GM12878 (cell line): Measurements from ENCODE around the gene NET1. TPM values are rescaled to one million over a fixed set of nuclear protein-coding genes. Genes with fewer than 3 reads are reported as not detected.

Experiments
- ATAC-seq: fragments of 200-7000 bp; cut with Tn5 transposase; 3 replicates; pipeline ENCODE4 v1.9.1; 2020; ENCODE audit warnings: mild to moderate bottlenecking, moderate library complexity
- BruUV-seq: library from RNA; stranded (reverse); fragments of 400-500 nt; replicated peaks from 2 replicates; lab custom pipeline; 2021; lab: Mats Ljungman, UMichigan
- CTCF ChIA-PET: fragments of 300-600 bp; sonication (Branson Sonifier 250); formaldehyde crosslinking; extraction: SDS; loops from one replicate; lab custom pipeline; 2021; ENCODE audit warnings: inconsistent platforms; lab: Yijun Ruan, JAX
- POLR2A ChIA-PET: fragments of 350-600 bp; formaldehyde crosslinking; extraction: SDS; loops from one replicate; lab custom pipeline; 2021; ENCODE audit warnings: inconsistent platforms; lab: Charles Lee
- RAD21 ChIA-PET: fragments of 300-600 bp; sonication (Branson Sonifier 250); formaldehyde crosslinking; loops from one replicate; lab custom pipeline; 2023; ENCODE audit warnings: antibody characterized with exemption; ENCODE audit not compliant: unreplicated experiment; lab: Charles Lee
- SMC1A ChIA-PET: fragments of 300-600 bp; sonication (Branson Sonifier 250); formaldehyde crosslinking; loops from one replicate; lab custom pipeline; 2023; ENCODE audit not compliant: unreplicated experiment, uncharacterized antibody; lab: Charles Lee
- DNase-seq: peaks from one replicate; pipeline ENCODE4 v3.0.0-alpha.2; 2011; ENCODE audit warnings: low read depth, low spot score
- FAIRE-seq: peaks from 3 replicates; lab custom pipeline; 2011; peaks lifted over from hg19 to GRCh38; lab: Jason Lieb, UNC
- H2AFZ ChIP-seq: 2 replicates; pipeline ENCODE4 v1.6.0; 2011; ENCODE audit warnings: low read depth, low read length, control low read depth; ENCODE audit not compliant: control insufficient read depth
- H3K27ac ChIP-seq: 2 replicates; pipeline ENCODE4 v1.5.1; 2011; ENCODE audit warnings: control low read depth; ENCODE audit not compliant: control insufficient read depth, insufficient read depth
- H3K27me3 ChIP-seq, 2 experiments: replicated peaks in 1 of 2; 2 replicates each; pipeline versions ENCODE4 v1.6.0 to v1.6.1; 2011; ENCODE audit warnings: low read length in 1 of 2; ENCODE audit not compliant: control insufficient read depth in 2 of 2, insufficient read depth in 2 of 2
- H3K36me3 ChIP-seq, 2 experiments: 2 replicates each; pipeline ENCODE4 v1.5.1; 2011; ENCODE audit warnings: low read length in 1 of 2; ENCODE audit not compliant: control insufficient read depth in 2 of 2, insufficient read depth in 2 of 2
- H3K4me1 ChIP-seq: 2 replicates; pipeline ENCODE4 v1.6.1; 2011; ENCODE audit warnings: mild to moderate bottlenecking, low read length, moderate library complexity, mixed read lengths; ENCODE audit not compliant: control insufficient read depth, insufficient read depth
- H3K4me2 ChIP-seq: 2 replicates; pipeline ENCODE4 v1.6.0; 2011; ENCODE audit warnings: control low read depth; ENCODE audit not compliant: control insufficient read depth, insufficient read depth
- H3K4me3 ChIP-seq: fragments of 200-600 bp; sonication (generic); 2 replicates; pipeline ENCODE4 v1.5.1; 2016
- H3K79me2 ChIP-seq: 2 replicates; pipeline ENCODE4 v1.6.0; 2011; ENCODE audit warnings: low read length; ENCODE audit not compliant: control insufficient read depth, insufficient read depth
- H3K9ac ChIP-seq: 2 replicates; pipeline ENCODE4 v1.8.0; 2011; ENCODE audit warnings: low read length, control low read depth, mixed read lengths; ENCODE audit not compliant: control insufficient read depth, insufficient read depth
- H3K9me3 ChIP-seq: replicated peaks from 3 replicates; pipeline ENCODE4 v1.5.1; 2011; ENCODE audit warnings: mild to moderate bottlenecking, low read length; ENCODE audit not compliant: control insufficient read depth, insufficient read depth
- H4K20me1 ChIP-seq: 2 replicates; pipeline ENCODE4 v1.6.0; 2011; ENCODE audit not compliant: control insufficient read depth, insufficient read depth
- ATF7 ChIP-seq: fragments of 450-650 bp; IDR thresholded peaks from 2 replicates; pipeline ENCODE4 v1.6.1; 2016; ENCODE audit warnings: low read depth, mild to moderate bottlenecking
- CTCF ChIP-seq, 3 experiments: IDR thresholded peaks in 2 of 3; conservative IDR thresholded peaks in 1 of 3; 2 replicates each; pipeline ENCODE4 v1.5.1; 2011; ENCODE audit warnings: low read depth in 3 of 3, low read length in 3 of 3, mild to moderate bottlenecking in 3 of 3, control low read depth in 2 of 3, moderate library complexity in 2 of 3, inconsistent platforms in 1 of 3, mixed read lengths in 1 of 3; ENCODE audit not compliant: control insufficient read depth in 2 of 3, insufficient read depth in 1 of 3; ENCODE audit errors: extremely low read depth in 1 of 3
- FOXK2 ChIP-seq: fragments of 450-650 bp; IDR thresholded peaks from 2 replicates; pipeline ENCODE4 v1.6.1; 2017; ENCODE audit warnings: mild to moderate bottlenecking, moderate library complexity
- IRF3 ChIP-seq: fragments of 450-650 bp; IDR thresholded peaks from 2 replicates; pipeline ENCODE4 v1.6.1; 2014; ENCODE audit warnings: mild to moderate bottlenecking
- MTA2 ChIP-seq: fragments of 450-650 bp; IDR thresholded peaks from 2 replicates; pipeline ENCODE4 v1.6.1; 2016; ENCODE audit warnings: low read depth, mild to moderate bottlenecking, moderate library complexity
- MYB ChIP-seq: fragments of 150-350 bp; IDR thresholded peaks from 2 replicates; pipeline ENCODE4 v1.6.1; 2014; ENCODE audit warnings: mild to moderate bottlenecking, low read depth, low read length, borderline replicate concordance
- PAX8 ChIP-seq: fragments of 450-650 bp; IDR thresholded peaks from 2 replicates; pipeline ENCODE4 v1.6.1; 2017; ENCODE audit warnings: mild to moderate bottlenecking, moderate library complexity
- RAD21 ChIP-seq: IDR thresholded peaks from 2 replicates; pipeline ENCODE4 v1.6.1; 2011; ENCODE audit warnings: mild to moderate bottlenecking, low read depth, low read length, moderate library complexity; ENCODE audit not compliant: insufficient read depth
- SIN3A ChIP-seq: IDR thresholded peaks from 2 replicates; pipeline ENCODE4 v1.6.1; 2012; ENCODE audit warnings: low read depth, low read length, improper control_type of control experiment
- SMAD5 ChIP-seq: IDR thresholded peaks from 2 replicates; pipeline ENCODE4 v1.6.1; 2016; ENCODE audit warnings: antibody characterized with exemption, low read depth
- STAT1 ChIP-seq: fragments of 450-650 bp; conservative IDR thresholded peaks from 2 replicates; pipeline ENCODE4 v1.6.1; 2014; ENCODE audit warnings: antibody characterized with exemption, mild to moderate bottlenecking
- SUZ12 ChIP-seq: fragments of 200-600 bp; sonication (generic); IDR thresholded peaks from one replicate; pipeline ENCODE4 v1.6.1; 2018; ENCODE audit warnings: antibody characterized with exemption, mild to moderate bottlenecking; ENCODE audit not compliant: unreplicated experiment
- WGBS: methylation state at CpG from one replicate; pipeline ENCODE4 v1.1.6; 2016; ENCODE audit warnings: low lambda C conversion rate; ENCODE audit not compliant: insufficient replicate concordance, insufficient coverage; ENCODE audit errors: missing lambda C conversion rate; 5-methylcytosine and 5-hydroxymethylcytosine counted together
- in situ Hi-C: fragments of 300-500 bp; cut with MboI; formaldehyde crosslinking; loops from 9 replicates; pipeline ENCODE4 v1.14.3; 2018; ENCODE audit warnings: mixed read lengths
- intact Hi-C: fragments of 100-400 bp; cut with micrococcal nuclease; formaldehyde crosslinking; loops from one replicate; pipeline ENCODE4 v1.14.2; 2022; ENCODE audit not compliant: unreplicated experiment
- polyA plus RNA-seq, 11 experiments: library from polyadenylated mRNA; depleted of rRNA in 4 of 11; unstranded in 6 of 11; stranded (reverse) in 5 of 11; fragments of >200 nt; fragmentation: Nextera tagmentation in 4 of 11; fragmentation: Illumina TruSeq in 1 of 11; extraction: Ambion mirVana in 4 of 11; extraction: Trizol in 1 of 11; gene quantifications; 1 replicate in 1 of 11; 2 replicates in 10 of 11; pipeline versions ENCODE4 v1.2.1 to v1.2.3, GENCODE V29; 2011 to 2016; ENCODE audit warnings: inconsistent platforms in 2 of 11, missing spikeins in 2 of 11, low read depth in 1 of 11
- total RNA-seq, 4 experiments: library from RNA; depleted of rRNA in 3 of 4; stranded (reverse); fragments of >200 nt in 3 of 4; fragmentation: Illumina TruSeq in 1 of 4; extraction: Trizol in 1 of 4; gene quantifications; 2 replicates each; pipeline versions ENCODE4 v1.2.1 to v1.2.3, GENCODE V29; 2013 to 2021
- TF ChIP-seq, protein P1 (sequence below): fragments of 450-650 bp; IDR thresholded peaks from 2 replicates; pipeline ENCODE4 v1.6.1; 2017; ENCODE audit warnings: antibody characterized with exemption, mild to moderate bottlenecking, moderate library complexity

NET1 gene
- total and polyA plus RNA-seq, 10 of the 15 experiments (the other 5 are each of a cell fraction or from before 2014, with no cell fraction given): 6.5 to 22.7 (median 18.4) TPM

- intact Hi-C loops: no loop called here
- no peak for ATAC-seq
- DNase-seq: no peak
- H3K4me1 ChIP-seq: no peaks in the 10 kb centered on the region
- H3K27me3 ChIP-seq: no peaks in the 10 kb centered on the region
- no peak within 1 kb of the TSS for H3K27ac ChIP-seq
- no peak within 1 kb of the TSS for H2AFZ ChIP-seq
- H3K4me3 ChIP-seq: no peak within 1 kb of the TSS
- RAD21 ChIA-PET: no interaction called here
- H3K9me3 ChIP-seq: no peaks in the 10 kb centered on the region
- TF ChIP-seq RAD21: no peak
- TF ChIP-seq, all 136 proteins: peak for 0
- H3K36me3 ChIP-seq: no peaks in the 10 kb centered on the region
- no peaks in the 10 kb centered on the region for H3K79me2 ChIP-seq
- no TSS peak for BruUV-seq
- SMC1A ChIA-PET: no interaction called here
- H3K9ac ChIP-seq: no peak within 1 kb of the TSS
- H3K4me2 ChIP-seq: no peak within 1 kb of the TSS
- CTCF ChIA-PET: no interaction called here
- in situ Hi-C loops: no loop called here
- POLR2A ChIA-PET: no interaction called here
- H4K20me1 ChIP-seq: no peaks in the 10 kb centered on the region
- WGBS: 47% methylated on average over 21 of the region's 21 CpGs
- FAIRE-seq: no peak
Measured at GRCh38 chr10:5364890-5365338, 47.4 kb upstream of the NET1 start, which contains the start of gene UCN3. UCN3 (plus strand) TSS chr10:5364966; CDS start chr10:5373721, 8,755 bp downstream.

DNA sequence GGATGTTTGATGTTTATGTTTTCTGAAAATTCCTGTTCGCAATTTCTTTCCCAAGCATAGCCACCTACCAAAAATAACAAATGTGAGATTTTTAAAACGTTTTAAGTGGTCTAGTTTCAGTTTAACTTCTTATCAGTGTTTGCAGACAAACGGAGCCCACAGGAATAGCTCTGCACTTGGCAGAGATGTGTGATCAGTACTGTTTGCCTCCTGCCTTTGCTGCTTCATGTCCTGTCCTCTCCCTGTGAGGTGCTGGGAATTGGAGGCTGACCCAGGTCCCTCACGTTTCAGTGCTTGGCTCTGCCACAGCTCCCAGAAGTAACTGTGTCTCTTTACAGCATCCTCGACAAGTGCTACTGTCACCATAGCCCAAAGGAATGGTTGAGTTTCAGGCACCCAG is 46.4 kb upstream of the NET1 start:
- intact Hi-C loops: no loop called here
- in situ Hi-C loops: no loop called here
- Histone ChIP-seq H4K20me1 (no peaks in the 10 kb centered on the region), H3K27me3 (no peaks in the 10 kb centered on the region), H2AFZ (no peak overlapping the region), H3K4me3 (no peak overlapping the region), H3K9me3 (no peaks in the 10 kb centered on the region; the same call in 2 of the 3 replicates), H3K4me2 (no peak overlapping the region), H3K27ac (no peak overlapping the region), H3K79me2 (no peaks in the 10 kb centered on the region), H3K36me3 (no peaks in the 10 kb centered on the region), H3K9ac (no peak overlapping the region), H3K4me1 (no peaks in the 10 kb centered on the region)
- ChIA-PET RAD21 (no interaction called here), POLR2A (no interaction called here), CTCF (no interaction called here), SMC1A (interaction anchor here (0.7 kb wide), 1 partner anchor 12 kb away, joined by 4 read pairs; no protein-coding TSS in a partner anchor)
- DNase-seq (no peak), FAIRE-seq (no peak), ATAC-seq (no peak)
- 29% methylated on average over 5 of the region's 5 CpGs for WGBS
- no TSS peak for BruUV-seq
- TF ChIP-seq PAX8 (no peak), FOXK2 (no peak), SUZ12 (no peak), SIN3A (no peak), MTA2 (no peak), MYB (no peak), SMAD5 (no peak), STAT1 (no peak), CTCF (IDR thresholded peaks at IDR 0.05 in 2 of 3, conservative IDR thresholded peaks at IDR 0.05 in 1 of 3; ENCODE audit: control insufficient read depth in 2 of 3, extremely low read depth in 1 of 3, insufficient read depth in 1 of 3, low read depth in 3 of 3, low read length in 3 of 3) (no peak), ATF7 (no peak), IRF3 (no peak)
- TF ChIP-seq, protein P1, sequence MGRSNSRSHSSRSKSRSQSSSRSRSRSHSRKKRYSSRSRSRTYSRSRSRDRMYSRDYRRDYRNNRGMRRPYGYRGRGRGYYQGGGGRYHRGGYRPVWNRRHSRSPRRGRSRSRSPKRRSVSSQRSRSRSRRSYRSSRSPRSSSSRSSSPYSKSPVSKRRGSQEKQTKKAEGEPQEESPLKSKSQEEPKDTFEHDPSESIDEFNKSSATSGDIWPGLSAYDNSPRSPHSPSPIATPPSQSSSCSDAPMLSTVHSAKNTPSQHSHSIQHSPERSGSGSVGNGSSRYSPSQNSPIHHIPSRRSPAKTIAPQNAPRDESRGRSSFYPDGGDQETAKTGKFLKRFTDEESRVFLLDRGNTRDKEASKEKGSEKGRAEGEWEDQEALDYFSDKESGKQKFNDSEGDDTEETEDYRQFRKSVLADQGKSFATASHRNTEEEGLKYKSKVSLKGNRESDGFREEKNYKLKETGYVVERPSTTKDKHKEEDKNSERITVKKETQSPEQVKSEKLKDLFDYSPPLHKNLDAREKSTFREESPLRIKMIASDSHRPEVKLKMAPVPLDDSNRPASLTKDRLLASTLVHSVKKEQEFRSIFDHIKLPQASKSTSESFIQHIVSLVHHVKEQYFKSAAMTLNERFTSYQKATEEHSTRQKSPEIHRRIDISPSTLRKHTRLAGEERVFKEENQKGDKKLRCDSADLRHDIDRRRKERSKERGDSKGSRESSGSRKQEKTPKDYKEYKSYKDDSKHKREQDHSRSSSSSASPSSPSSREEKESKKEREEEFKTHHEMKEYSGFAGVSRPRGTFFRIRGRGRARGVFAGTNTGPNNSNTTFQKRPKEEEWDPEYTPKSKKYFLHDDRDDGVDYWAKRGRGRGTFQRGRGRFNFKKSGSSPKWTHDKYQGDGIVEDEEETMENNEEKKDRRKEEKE: no peak
